ENCODE data around the gene ABR. TPM values are rescaled to one million over a fixed set of nuclear protein-coding genes. Genes with fewer than 3 reads are reported as not detected.

ABR gene
- total and polyA plus RNA-seq, 12 donors, result 5.3 to 152 (median 105) TPM

DNA sequence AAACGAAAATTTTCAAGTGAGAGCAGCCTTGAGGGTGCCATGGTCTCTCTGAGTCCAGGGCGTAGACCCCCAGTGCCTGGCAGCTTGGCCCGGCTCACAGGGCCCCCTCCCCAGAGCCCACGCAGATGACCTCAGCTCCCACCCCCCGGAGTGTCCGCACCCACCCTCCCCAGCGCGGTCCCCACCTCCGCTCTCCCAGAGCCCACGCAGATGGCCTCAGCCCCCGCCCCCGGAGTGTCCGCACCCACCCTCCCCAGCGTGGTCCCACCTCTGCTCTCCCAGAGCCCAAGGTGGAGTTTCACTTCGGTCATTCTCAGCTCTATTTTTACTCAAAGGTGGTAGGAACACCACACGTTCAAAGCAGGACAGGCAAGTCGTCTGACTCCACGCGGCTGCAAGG, 13.9 kb downstream of the ABR start:
- Histone ChIP-seq H3K9me3 (replicated peaks in 1 of 3) (no peaks in the 10 kb centered on the region), H3K27me3 (no peaks in the 10 kb centered on the region), H3K4me1 (replicated peaks in 1 of 2) (peaks cover 18 to 35% of the 10 kb centered on the region in 2 donors), H3K27ac (peak overlapping the region in 1 of 5 donors; percentile 38), H3K36me3 (replicated peaks in 1 of 2) (no peaks in the 10 kb centered on the region), H3K4me3 (no peak overlapping the region)
- WGBS, 4 donors, result 83 to 90% (median 87%) methylated on average over 3 to 19 of the region's 19 CpGs
- no peak for DNase-seq
- TF ChIP-seq, protein P1, sequence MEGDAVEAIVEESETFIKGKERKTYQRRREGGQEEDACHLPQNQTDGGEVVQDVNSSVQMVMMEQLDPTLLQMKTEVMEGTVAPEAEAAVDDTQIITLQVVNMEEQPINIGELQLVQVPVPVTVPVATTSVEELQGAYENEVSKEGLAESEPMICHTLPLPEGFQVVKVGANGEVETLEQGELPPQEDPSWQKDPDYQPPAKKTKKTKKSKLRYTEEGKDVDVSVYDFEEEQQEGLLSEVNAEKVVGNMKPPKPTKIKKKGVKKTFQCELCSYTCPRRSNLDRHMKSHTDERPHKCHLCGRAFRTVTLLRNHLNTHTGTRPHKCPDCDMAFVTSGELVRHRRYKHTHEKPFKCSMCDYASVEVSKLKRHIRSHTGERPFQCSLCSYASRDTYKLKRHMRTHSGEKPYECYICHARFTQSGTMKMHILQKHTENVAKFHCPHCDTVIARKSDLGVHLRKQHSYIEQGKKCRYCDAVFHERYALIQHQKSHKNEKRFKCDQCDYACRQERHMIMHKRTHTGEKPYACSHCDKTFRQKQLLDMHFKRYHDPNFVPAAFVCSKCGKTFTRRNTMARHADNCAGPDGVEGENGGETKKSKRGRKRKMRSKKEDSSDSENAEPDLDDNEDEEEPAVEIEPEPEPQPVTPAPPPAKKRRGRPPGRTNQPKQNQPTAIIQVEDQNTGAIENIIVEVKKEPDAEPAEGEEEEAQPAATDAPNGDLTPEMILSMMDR (IDR thresholded peaks at IDR 0.05), result no peak
- no peak for TF ChIP-seq POLR2A (IDR thresholded peaks at IDR 0.05)
- intact Hi-C loops (cut with DNase I), result no loop called here

DNA sequence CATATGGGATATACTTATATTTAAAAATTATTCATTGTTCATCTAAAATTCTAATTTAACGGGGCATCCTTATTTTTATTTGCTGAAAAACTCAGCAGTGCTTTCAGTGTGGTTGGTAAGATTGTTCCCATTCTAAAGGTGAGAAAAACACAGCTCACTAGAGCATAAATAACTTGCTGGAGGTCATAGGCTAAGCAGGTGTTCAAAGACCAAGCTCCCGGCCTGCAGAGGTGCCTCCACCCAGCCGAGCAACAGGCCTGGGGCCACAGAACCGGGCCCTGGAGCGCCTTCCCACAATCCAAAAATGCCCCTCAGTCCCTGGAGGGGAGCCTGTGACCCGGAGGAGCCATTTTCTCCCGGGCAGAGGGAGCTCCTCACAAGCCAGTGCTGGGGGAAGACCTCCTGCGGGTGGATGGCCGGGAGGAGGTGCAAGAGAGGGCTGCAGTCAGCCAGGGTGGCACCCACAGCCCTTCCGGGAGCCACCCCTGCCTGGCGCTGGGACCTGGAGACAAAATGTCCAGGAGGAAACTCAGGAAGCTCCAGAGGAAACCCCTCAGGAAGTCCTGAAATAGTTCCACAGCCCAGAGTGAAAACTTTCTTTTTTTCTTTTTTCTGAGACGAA, 14.7 kb downstream of the ABR start:
- H3K9me3 ChIP-seq (replicated peaks in 1 of 3), result no peaks in the 10 kb centered on the region
- no peak overlapping the region for H3K27ac ChIP-seq
- peaks cover 15 to 30% of the 10 kb centered on the region in 2 donors for H3K4me1 ChIP-seq (replicated peaks in 1 of 2)
- no peak for TF ChIP-seq POLR2A (IDR thresholded peaks at IDR 0.05)
- TF ChIP-seq, protein P1 (IDR thresholded peaks at IDR 0.05), result peak in 1 of 6 experiments; percentile 18
- no peaks in the 10 kb centered on the region for H3K27me3 ChIP-seq
- H3K36me3 ChIP-seq (replicated peaks in 1 of 2), result no peaks in the 10 kb centered on the region
- no peak overlapping the region for H3K4me3 ChIP-seq
- intact Hi-C loops (cut with DNase I), result no loop called here
- DNase-seq, result peak in 1 of 7 donors; percentile 54
- WGBS, 4 donors, result 61 to 75% (median 68%) methylated on average over 6 to 12 of the region's 12 CpGs

DNA sequence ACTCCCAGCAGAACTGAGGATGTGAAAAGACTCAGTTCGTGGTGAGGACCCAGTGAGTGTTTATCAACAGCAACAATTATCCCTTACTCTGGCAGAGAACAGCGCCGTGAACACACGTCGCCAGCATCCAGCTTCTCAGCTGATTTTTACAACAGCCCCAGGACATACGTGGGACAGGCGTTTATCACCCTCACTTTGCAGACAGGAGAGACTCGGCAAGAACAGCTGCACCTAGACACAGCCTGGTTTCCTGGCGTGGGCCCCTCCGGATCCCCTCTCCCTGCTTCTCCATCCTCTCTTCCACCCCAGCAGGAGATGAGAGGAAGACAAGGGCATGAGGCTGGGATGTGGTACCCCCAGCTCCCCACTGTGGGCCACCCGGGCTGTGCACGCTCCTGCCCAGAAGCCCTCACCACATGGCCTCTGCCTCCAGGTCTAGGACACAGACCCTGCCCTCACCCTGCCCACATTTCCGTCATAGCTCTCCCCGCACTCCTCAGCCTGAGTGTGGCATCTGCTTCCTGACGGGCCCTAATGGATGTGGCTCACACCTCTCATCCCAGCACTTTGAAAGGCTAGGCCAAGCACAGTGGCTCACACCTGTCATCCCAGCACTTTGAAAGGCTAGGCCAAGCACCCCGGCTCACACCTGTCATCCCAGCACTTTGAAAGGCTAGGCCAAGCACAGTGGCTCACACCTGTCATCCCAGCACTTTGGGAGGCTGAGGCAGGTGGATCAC, 17.5 kb downstream of the ABR start:
- H3K27ac ChIP-seq, result no peak overlapping the region
- TF ChIP-seq, protein P1 (IDR thresholded peaks at IDR 0.05), result no peak
- TF ChIP-seq POLR2A (IDR thresholded peaks at IDR 0.05), result no peak
- no peaks in the 10 kb centered on the region for H3K27me3 ChIP-seq
- intact Hi-C loops (cut with DNase I), result no loop called here
- DNase-seq, result no peak
- H3K36me3 ChIP-seq (replicated peaks in 1 of 2), result no peaks in the 10 kb centered on the region
- H3K9me3 ChIP-seq (replicated peaks in 1 of 3), result no peaks in the 10 kb centered on the region
- no peak overlapping the region for H3K4me3 ChIP-seq
- H3K4me1 ChIP-seq (replicated peaks in 1 of 2), result peaks cover 0 to 7% of the 10 kb centered on the region in 2 donors
- 75 to 89% (median 85%) methylated on average over 5 to 16 of the region's 16 CpGs for WGBS, 4 donors

DNA sequence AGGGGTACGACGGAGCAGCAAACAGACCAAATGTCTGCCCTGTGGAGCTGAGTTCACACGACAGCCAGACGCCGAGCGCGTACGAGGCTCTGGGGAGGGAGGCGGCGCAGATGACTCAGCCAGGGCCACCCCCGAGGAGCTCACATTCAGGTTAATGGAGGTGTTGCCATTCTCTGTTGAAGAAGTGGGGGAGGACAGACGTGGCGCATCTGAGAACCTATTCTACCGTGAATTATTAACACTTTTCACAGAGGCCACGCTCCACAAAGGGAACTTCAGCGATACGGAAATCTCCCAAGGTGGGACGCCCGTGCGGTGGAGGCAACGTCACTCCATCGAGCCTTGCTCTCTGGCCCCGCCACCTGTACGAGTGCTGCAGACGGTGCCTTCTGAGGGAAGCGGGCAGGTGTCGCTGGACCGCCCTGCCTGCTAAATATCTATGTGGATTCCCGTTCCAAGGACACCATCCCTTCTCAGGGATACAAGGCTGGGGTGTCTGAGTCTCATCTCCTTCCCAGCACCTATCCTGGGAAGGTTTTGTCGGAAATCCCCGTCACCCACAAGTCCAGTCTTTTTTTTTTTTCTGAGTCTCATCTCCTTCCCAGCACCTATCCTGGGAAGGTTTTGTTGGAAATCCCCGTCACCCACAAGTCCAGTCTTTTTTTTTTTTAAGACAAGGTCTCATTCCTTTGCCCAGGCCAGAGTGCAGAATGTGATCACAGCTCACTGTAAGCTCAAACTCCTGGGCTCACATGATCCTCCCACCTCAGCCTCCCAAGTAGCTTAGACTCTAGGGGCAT, 19.0 kb downstream of the ABR start:
- no peak for DNase-seq
- H3K36me3 ChIP-seq (replicated peaks in 1 of 2), result no peaks in the 10 kb centered on the region
- no peak overlapping the region for H3K4me3 ChIP-seq
- TF ChIP-seq, protein P1 (IDR thresholded peaks at IDR 0.05), result no peak
- TF ChIP-seq POLR2A (IDR thresholded peaks at IDR 0.05), result no peak
- H3K4me1 ChIP-seq (replicated peaks in 1 of 2), result no peaks in the 10 kb centered on the region
- intact Hi-C loops (cut with DNase I), result no loop called here
- no peak overlapping the region for H3K27ac ChIP-seq
- H3K9me3 ChIP-seq (replicated peaks in 1 of 3), result no peaks in the 10 kb centered on the region
- H3K27me3 ChIP-seq, result no peaks in the 10 kb centered on the region
- WGBS, 4 donors, result 89 to 94% (median 92%) methylated on average over 31 to 32 of the region's 32 CpGs

All from adrenal gland (tissue), 12 donors.